ENCODE measurements around the gene MMRN1. TPM values are rescaled to one million over a fixed set of nuclear protein-coding genes. Genes with fewer than 3 reads are reported as not detected.

The MMRN1 gene
- total RNA-seq, 2 donors from 2014 or later = 6.9 to 35.8 TPM

- no peak for DNase-seq (ENCODE audit: low spot score)
Observed at GRCh38 chr4:89998469-89999011, 103.9 kb downstream of the MMRN1 start.

GRCh38 chr4:90001023-90001422, 106.4 kb downstream of the MMRN1 start:
- no peaks in the 10 kb centered on the region for H3K9me3 ChIP-seq
- DNase-seq (ENCODE audit: low spot score) = no peak
- H3K36me3 ChIP-seq = no peaks in the 10 kb centered on the region
- no peak overlapping the region for H3K27ac ChIP-seq
- TF ChIP-seq CTCF (IDR thresholded peaks at IDR 0.05) = no peak
- H3K27me3 ChIP-seq = no peaks in the 10 kb centered on the region
- H3K4me3 ChIP-seq = no peak overlapping the region
- no peaks in the 10 kb centered on the region for H3K4me1 ChIP-seq

More at GRCh38 chr4:89998469-89999011, 103.9 kb downstream of the MMRN1 start:
- Histone ChIP-seq H3K27me3 (no peaks in the 10 kb centered on the region), H3K27ac (no peak overlapping the region), H3K36me3 (no peaks in the 10 kb centered on the region), H3K4me3 (no peak overlapping the region), H3K4me1 (no peaks in the 10 kb centered on the region), H3K9me3 (no peaks in the 10 kb centered on the region)
- TF ChIP-seq CTCF (IDR thresholded peaks at IDR 0.05) = no peak

- Histone ChIP-seq H3K27ac (no peak overlapping the region), H3K4me1 (no peaks in the 10 kb centered on the region), H3K27me3 (no peaks in the 10 kb centered on the region), H3K9me3 (no peaks in the 10 kb centered on the region), H3K36me3 (no peaks in the 10 kb centered on the region), H3K4me3 (no peak overlapping the region)
- TF ChIP-seq CTCF (IDR thresholded peaks at IDR 0.05) = no peak
- DNase-seq (ENCODE audit: low spot score) = no peak
Observed at GRCh38 chr4:90002441-90003062, 107.9 kb downstream of the MMRN1 start.

Other genes with a start within 250 kb of the MMRN1 start
- 10 to 100 TPM in 1 of 2 donors, 1 to 10 TPM in 1; 8.5 to 23.3 TPM for gene SNCA, start 57.7 kb upstream of the MMRN1 start, total RNA-seq
- 10 to 100 TPM; 11.8 to 12.5 TPM for gene CCSER1, start 232.5 kb downstream of the MMRN1 start, total RNA-seq

Measured in right atrium auricular region (tissue), 2 donors.